GM12865 (cell line): ENCODE results near the gene MRPL46.

Experiments
- DNase-seq: peaks from one replicate; pipeline ENCODE4 v3.0.0; 2010; ENCODE audit warnings: low read depth
- H3K4me3 ChIP-seq: 2 replicates; pipeline ENCODE4 v1.5.1; 2011; ENCODE audit warnings: mild to moderate bottlenecking, low read depth, low read length, control low read depth
- TF ChIP-seq, protein P1 (sequence below): IDR thresholded peaks from 2 replicates; pipeline ENCODE4 v1.5.1; 2011; ENCODE audit warnings: low read length, control low read depth, low read depth, inconsistent platforms; ENCODE audit not compliant: insufficient read depth; ENCODE audit errors: missing control alignments

The MRPL46 gene

DNA sequence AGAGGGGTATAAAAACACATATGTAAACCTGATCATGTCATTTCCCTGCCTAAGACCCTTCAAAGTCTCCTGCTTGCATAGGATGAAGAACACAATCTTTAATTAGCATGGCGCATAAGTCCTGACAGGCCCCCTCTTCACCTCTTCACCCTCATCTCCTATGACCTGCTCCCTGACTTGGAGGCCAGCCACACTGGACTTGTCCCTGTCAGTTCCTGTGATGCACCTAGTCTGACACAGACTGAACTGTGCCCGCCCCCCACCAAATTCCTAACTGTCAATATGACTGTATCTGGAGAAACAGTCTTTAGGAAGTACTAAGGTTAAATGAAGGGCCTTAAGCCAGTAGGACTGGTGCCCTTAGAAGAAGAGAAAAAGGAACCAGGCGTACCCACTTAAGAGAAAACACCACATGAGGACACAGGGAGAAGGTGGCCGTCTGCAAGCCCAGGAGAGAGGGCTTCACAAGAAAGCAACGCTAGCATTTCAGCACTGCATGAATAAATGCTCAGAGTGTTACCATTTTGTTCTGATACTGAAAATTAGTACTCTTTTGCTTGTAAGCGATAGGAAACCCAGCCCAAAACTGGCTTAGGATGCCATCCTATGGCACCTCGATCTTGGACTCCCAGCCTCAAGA, 34.0 kb downstream of the MRPL46 start:
- TF ChIP-seq, protein P1, sequence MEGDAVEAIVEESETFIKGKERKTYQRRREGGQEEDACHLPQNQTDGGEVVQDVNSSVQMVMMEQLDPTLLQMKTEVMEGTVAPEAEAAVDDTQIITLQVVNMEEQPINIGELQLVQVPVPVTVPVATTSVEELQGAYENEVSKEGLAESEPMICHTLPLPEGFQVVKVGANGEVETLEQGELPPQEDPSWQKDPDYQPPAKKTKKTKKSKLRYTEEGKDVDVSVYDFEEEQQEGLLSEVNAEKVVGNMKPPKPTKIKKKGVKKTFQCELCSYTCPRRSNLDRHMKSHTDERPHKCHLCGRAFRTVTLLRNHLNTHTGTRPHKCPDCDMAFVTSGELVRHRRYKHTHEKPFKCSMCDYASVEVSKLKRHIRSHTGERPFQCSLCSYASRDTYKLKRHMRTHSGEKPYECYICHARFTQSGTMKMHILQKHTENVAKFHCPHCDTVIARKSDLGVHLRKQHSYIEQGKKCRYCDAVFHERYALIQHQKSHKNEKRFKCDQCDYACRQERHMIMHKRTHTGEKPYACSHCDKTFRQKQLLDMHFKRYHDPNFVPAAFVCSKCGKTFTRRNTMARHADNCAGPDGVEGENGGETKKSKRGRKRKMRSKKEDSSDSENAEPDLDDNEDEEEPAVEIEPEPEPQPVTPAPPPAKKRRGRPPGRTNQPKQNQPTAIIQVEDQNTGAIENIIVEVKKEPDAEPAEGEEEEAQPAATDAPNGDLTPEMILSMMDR = no peak
- DNase-seq = no peak
- H3K4me3 ChIP-seq = no peak overlapping the region

DNA sequence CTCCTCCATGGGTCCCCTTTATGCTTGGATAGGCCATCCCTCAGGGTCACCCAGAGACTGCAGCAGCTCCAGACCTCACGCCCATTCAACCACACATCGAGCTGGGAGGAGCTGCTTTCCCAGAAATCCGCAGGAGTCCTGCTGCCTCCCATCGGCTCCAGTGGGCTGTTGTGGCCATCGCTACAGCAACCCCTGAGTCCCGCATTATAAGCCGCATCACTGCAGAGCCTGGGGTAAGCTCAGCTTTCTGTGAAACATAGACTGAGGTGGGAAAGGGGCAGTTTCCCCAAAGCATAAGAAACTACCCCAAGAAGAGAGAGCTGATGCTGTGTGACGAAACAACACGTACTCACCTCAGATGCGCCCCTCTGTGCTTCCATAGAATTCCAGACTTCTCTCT, 35.7 kb downstream of the MRPL46 start:
- no peak overlapping the region for H3K4me3 ChIP-seq
- TF ChIP-seq, protein P1 = no peak
- no peak for DNase-seq

DNA sequence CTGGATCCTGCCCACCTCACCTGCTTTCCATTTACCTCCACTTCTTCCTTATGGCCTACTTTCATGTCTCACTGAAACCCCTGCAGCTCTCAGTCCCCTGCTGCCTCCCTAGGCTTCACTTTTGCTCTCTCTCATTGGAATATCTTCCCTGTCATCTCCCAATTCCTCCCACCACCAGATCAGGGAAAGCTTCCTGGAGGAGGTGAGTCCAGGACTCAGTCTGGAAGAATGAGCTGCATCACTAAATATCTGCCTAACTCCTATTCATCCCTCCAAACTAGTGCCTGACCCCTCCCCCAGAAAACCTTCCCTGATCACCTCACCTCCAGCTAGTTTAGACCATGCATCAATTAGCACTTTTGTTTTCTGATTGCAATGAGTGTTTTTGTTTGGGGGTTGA, 37.1 kb downstream of the MRPL46 start:
- H3K4me3 ChIP-seq = no peak overlapping the region
- no peak for DNase-seq
- TF ChIP-seq, protein P1 = no peak

DNA sequence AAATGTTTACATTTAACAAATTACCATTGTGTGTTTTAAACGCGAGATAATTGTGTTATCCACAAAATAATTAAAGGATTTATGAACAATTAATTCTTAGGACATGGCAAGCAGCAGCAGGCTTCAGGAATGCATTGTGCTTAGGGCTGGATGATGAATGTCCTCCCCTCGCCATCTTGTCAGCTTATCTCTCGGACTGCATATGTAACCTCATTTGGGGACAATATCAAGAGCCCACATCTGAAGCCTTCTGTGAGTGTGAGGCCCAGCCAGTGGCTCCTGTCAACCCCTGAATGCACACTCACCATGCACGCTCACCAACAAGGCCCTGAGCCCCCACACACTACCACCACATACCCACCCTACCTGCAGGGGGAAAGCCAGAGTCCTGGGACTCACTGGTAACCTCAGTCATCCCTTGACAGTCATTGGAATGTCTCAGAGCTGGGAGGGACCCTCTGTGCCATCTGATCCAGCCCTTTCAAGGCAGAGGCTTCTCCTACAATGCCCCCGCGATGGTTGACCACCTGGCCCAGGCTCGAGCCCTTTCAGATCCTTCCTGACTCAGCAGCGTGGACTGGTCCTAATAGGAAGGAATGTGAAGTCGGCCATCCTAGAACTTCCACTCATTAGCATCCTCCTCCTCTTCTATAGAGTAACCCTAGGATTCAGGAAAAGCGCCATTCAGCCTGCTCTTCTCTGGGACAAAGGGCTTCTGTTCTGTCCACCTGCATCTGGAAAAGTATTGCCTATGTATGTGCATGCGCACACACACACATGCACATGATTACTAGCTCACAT, 38.2 kb downstream of the MRPL46 start:
- H3K4me3 ChIP-seq = no peak overlapping the region
- DNase-seq = no peak
- TF ChIP-seq, protein P1 = no peak

DNA sequence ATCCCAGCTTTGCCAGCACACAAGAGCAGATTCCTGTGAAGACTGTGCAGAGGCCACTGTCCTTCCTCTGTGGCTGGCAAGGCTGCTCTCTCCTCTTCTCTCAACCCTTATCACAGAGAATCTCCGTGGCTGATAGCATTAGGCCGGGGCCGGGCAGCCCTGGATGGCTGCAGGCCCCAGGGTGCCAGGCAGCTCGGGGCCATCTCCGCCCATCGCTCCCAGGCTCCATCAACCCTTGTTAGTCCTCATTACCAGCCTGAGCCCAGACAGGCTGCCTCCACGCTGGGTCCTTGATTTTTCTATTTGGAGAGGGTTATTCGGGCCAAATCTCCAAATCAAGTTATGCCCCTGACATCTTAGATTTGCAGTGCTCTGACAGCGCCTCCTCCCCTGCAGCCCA, 39.1 kb downstream of the MRPL46 start:
- no peak overlapping the region for H3K4me3 ChIP-seq
- TF ChIP-seq, protein P1 = no peak
- DNase-seq = no peak

DNA sequence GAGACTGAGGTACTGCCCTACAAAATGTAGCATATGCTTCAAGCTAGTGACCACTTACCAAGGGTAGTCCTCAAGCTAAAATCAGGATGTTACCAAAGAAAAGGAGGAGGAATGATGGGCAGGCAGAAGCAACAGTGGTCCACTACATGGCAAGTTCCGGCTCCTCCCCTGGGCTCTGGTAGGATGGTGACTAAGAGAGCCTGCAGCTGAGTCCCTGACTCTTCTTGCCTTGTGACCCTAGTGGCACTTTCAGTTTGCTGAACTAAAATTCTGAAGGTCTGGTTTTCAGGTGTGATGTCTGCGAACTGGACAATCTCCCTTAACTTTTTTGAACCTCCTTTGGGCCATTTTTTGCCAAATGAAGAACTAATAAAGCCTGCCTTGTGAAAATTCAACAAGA, 40.9 kb downstream of the MRPL46 start:
- TF ChIP-seq, protein P1 = no peak
- no peak overlapping the region for H3K4me3 ChIP-seq
- DNase-seq = no peak
